Panc1 (cell line): ENCODE data around the gene DPEP3. TPM values are rescaled to one million over a fixed set of nuclear protein-coding genes. Genes with fewer than 3 reads are reported as not detected.

ENCODE experiments used
- ATAC-seq: fragments of 200-7000 bp; cut with Tn5 transposase; 2 replicates; pipeline ENCODE4 v1.9.1; 2020; ENCODE audit warnings: mild to moderate bottlenecking, moderate library complexity
- BruUV-seq: library from RNA; stranded (reverse); fragments of 400-500 nt; replicated peaks from 2 replicates; lab custom pipeline; 2021; lab: Mats Ljungman, UMichigan
- CTCF ChIA-PET: fragments of 300-600 bp; sonication (Branson Sonifier 250); formaldehyde crosslinking; loops from one replicate; lab custom pipeline; 2022; ENCODE audit warnings: antibody characterized with exemption; lab: Charles Lee
- POLR2A ChIA-PET: fragments of 300-600 bp; sonication (Branson Sonifier 250); formaldehyde crosslinking; loops from one replicate; lab custom pipeline; 2022; ENCODE audit warnings: antibody characterized with exemption; lab: Charles Lee
- DNase-seq: peaks from one replicate; pipeline ENCODE4 v3.0.0-alpha.2; 2010; ENCODE audit warnings: low read depth, low spot score
- H3K27ac ChIP-seq: 2 replicates; pipeline ENCODE4 v1.5.1; 2011; ENCODE audit warnings: mild to moderate bottlenecking, low read length, inconsistent platforms
- H3K27me3 ChIP-seq: fragments of 200-500 bp; sonication (Bioruptor generic); 2 replicates; pipeline ENCODE4 v1.6.0; 2014; ENCODE audit warnings: low read length, inconsistent platforms; ENCODE audit not compliant: control insufficient read depth, insufficient read depth
- H3K36me3 ChIP-seq: fragments of 200-500 bp; sonication (Bioruptor generic); 2 replicates; pipeline ENCODE4 v1.5.1; 2014; ENCODE audit warnings: inconsistent platforms, mild to moderate bottlenecking, low read length, moderate library complexity; ENCODE audit not compliant: control insufficient read depth, insufficient read depth
- H3K4me1 ChIP-seq: 2 replicates; pipeline ENCODE4 v1.5.1; 2011; ENCODE audit warnings: inconsistent platforms, mild to moderate bottlenecking, low read length, moderate library complexity; ENCODE audit not compliant: control insufficient read depth, insufficient read depth
- H3K4me3 ChIP-seq, 2 experiments: 2 replicates each; pipeline ENCODE4 v1.5.1; 2011 to 2012; ENCODE audit warnings: low read depth in 2 of 2, low read length in 2 of 2, mild to moderate bottlenecking in 2 of 2, inconsistent platforms in 1 of 2, moderate library complexity in 1 of 2
- H3K9me3 ChIP-seq: fragments of 200-500 bp; sonication (Bioruptor generic); 2 replicates; pipeline ENCODE4 v1.5.1; 2014; ENCODE audit warnings: low read depth, mild to moderate bottlenecking, inconsistent platforms, low read length, moderate library complexity; ENCODE audit not compliant: control insufficient read depth, insufficient read depth
- POLR2AphosphoS5 ChIP-seq: IDR thresholded peaks from 2 replicates; pipeline ENCODE4 v1.6.1; 2012; ENCODE audit warnings: mild to moderate bottlenecking, low read depth, low read length, moderate library complexity
- SIN3A ChIP-seq: IDR thresholded peaks from 2 replicates; pipeline ENCODE4 v1.6.1; 2012; ENCODE audit warnings: low read depth, mild to moderate bottlenecking, low read length, moderate library complexity, borderline replicate concordance; ENCODE audit not compliant: insufficient read depth
- TCF7L2 ChIP-seq: IDR thresholded peaks from 2 replicates; pipeline ENCODE4 v1.6.1; 2011; ENCODE audit warnings: mild to moderate bottlenecking, low read depth, low read length, inconsistent platforms
- in situ Hi-C: cut with HindIII; loops from 2 replicates; pipeline ENCODE4 v1.10.0; 2016; ENCODE audit warnings: low sequenced_read_pairs, low pct_unique_long_range_greater_than_20kb
- intact Hi-C: fragments of 100-400 bp; cut with micrococcal nuclease; formaldehyde crosslinking; loops from one replicate; pipeline ENCODE4 v1.10.0; 2022; ENCODE audit not compliant: unreplicated experiment
- total RNA-seq: library from RNA; stranded (reverse); gene quantifications from one replicate; pipeline ENCODE4 v1.2.1, GENCODE V29; 2021; ENCODE audit not compliant: unreplicated experiment
- TF ChIP-seq, protein P1 (sequence below), 2 experiments: IDR thresholded peaks; 2 replicates each; pipeline ENCODE4 v1.6.1; 2011 to 2012; ENCODE audit warnings: low read depth in 2 of 2, control low read depth in 1 of 2, low read length in 1 of 2, mild to moderate bottlenecking in 1 of 2, moderate library complexity in 1 of 2; ENCODE audit not compliant: insufficient read depth in 1 of 2
- TF ChIP-seq, protein P2 (sequence below): fragments of 450-650 bp; IDR thresholded peaks from 2 replicates; pipeline ENCODE4 v1.5.1; 2017; ENCODE audit warnings: mild to moderate bottlenecking

The DPEP3 gene
- total RNA-seq, 1 experiment from 2014 or later = not detected

DNA sequence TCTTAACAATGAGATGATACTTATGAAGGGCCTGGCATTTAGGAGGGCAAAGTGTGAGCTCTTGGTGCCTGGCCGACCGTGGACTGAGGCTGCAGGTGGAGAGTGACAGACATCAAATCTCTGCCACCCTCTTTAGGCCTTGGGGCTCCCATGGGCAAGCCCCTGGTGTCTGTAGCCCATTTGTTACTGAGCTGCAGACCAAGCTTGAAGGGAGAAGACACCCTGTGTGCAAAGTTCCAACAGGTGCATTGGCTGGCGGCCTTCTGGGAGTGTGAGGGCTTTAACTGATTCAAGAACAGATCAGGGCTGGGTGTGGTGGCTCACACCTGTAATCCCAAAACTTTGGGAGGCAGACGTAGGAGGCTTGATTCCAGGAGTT, 47.8 kb downstream of the DPEP3 start:
- TF ChIP-seq SIN3A (no peak), TCF7L2 (no peak), POLR2AphosphoS5 (no peak)
- TF ChIP-seq, protein P1, sequence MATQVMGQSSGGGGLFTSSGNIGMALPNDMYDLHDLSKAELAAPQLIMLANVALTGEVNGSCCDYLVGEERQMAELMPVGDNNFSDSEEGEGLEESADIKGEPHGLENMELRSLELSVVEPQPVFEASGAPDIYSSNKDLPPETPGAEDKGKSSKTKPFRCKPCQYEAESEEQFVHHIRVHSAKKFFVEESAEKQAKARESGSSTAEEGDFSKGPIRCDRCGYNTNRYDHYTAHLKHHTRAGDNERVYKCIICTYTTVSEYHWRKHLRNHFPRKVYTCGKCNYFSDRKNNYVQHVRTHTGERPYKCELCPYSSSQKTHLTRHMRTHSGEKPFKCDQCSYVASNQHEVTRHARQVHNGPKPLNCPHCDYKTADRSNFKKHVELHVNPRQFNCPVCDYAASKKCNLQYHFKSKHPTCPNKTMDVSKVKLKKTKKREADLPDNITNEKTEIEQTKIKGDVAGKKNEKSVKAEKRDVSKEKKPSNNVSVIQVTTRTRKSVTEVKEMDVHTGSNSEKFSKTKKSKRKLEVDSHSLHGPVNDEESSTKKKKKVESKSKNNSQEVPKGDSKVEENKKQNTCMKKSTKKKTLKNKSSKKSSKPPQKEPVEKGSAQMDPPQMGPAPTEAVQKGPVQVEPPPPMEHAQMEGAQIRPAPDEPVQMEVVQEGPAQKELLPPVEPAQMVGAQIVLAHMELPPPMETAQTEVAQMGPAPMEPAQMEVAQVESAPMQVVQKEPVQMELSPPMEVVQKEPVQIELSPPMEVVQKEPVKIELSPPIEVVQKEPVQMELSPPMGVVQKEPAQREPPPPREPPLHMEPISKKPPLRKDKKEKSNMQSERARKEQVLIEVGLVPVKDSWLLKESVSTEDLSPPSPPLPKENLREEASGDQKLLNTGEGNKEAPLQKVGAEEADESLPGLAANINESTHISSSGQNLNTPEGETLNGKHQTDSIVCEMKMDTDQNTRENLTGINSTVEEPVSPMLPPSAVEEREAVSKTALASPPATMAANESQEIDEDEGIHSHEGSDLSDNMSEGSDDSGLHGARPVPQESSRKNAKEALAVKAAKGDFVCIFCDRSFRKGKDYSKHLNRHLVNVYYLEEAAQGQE (IDR thresholded peaks at IDR 0.05; ENCODE audit: insufficient read depth in 1 of 2, low read depth in 2 of 2, low read length in 1 of 2) = no peak
- TF ChIP-seq, protein P2, sequence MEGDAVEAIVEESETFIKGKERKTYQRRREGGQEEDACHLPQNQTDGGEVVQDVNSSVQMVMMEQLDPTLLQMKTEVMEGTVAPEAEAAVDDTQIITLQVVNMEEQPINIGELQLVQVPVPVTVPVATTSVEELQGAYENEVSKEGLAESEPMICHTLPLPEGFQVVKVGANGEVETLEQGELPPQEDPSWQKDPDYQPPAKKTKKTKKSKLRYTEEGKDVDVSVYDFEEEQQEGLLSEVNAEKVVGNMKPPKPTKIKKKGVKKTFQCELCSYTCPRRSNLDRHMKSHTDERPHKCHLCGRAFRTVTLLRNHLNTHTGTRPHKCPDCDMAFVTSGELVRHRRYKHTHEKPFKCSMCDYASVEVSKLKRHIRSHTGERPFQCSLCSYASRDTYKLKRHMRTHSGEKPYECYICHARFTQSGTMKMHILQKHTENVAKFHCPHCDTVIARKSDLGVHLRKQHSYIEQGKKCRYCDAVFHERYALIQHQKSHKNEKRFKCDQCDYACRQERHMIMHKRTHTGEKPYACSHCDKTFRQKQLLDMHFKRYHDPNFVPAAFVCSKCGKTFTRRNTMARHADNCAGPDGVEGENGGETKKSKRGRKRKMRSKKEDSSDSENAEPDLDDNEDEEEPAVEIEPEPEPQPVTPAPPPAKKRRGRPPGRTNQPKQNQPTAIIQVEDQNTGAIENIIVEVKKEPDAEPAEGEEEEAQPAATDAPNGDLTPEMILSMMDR = no peak
- Histone ChIP-seq H3K9me3 (no peaks in the 10 kb centered on the region), H3K36me3 (peaks cover 2% of the 10 kb centered on the region; the same call in 1 of the 2 replicates), H3K4me3 (no peak overlapping the region), H3K27me3 (no peaks in the 10 kb centered on the region), H3K27ac (no peak overlapping the region), H3K4me1 (0 out of 2 replicates have a peak, but pooled peaks cover 4% of the 10 kb centered on the region)
- ChIA-PET POLR2A (no interaction called here), CTCF (no interaction called here)
- DNase-seq (no peak), ATAC-seq (no peak)
- in situ Hi-C loops = no loop called here
- intact Hi-C loops = no loop called here
- BruUV-seq = no TSS peak

DNA sequence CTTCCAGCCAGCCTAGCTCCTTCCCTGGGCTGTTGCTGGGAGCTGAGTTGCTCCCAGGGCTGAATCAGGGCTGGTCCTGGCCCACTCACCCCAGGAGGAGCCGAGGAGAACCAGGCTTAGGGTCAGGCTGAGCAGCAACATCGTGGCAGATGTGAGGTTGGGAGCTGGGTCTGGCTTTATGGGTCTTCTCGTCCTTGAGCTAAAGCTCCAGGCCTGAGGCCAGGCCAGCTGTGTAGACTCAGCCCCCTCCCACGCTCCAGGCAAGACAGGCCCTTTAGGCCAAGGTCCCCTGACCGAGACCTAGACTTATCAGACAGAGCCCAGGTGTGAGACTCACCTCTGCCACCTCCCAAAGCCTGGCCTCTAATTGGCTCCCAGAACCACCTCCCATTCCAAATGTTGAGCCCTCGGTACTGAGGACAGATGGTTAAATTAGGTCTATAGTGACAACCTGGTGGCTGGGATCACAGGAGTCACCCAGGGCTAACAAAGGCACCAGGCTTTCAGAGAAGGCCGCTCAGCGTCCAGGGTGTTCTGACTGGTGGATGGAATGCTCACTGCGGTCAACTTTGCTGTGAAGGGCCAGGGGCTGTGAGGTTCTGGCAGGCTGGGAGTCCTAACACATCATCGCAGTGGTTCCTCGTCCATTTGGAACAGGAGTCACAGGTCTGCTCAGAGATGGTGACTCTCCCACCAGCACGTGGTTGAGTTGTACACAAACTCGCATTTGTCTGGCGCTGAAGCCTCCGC, 48.4 kb downstream of the DPEP3 start, which contains the start of gene CTRL:
CTRL (minus strand) TSS at position 151 of the 750 bp plus-strand sequence; CDS start at position 141, 10 bp downstream.
- DNase-seq (no peak), ATAC-seq (no peak)
- Histone ChIP-seq H3K27me3 (no peaks in the 10 kb centered on the region), H3K4me1 (no peaks in the 10 kb centered on the region), H3K9me3 (no peaks in the 10 kb centered on the region), H3K4me3 (no peak within 1 kb of the TSS), H3K27ac (no peak within 1 kb of the TSS), H3K36me3 (peaks cover 2% of the 10 kb centered on the region; the same call in 1 of the 2 replicates)
- no TSS peak for BruUV-seq
- in situ Hi-C loops = no loop called here
- TF ChIP-seq, protein P2 = no peak
- TF ChIP-seq, protein P1 (IDR thresholded peaks at IDR 0.05; ENCODE audit: insufficient read depth in 1 of 2, low read depth in 2 of 2, low read length in 1 of 2) = no peak
- TF ChIP-seq POLR2AphosphoS5 (no peak), TCF7L2 (no peak), SIN3A (no peak)
- intact Hi-C loops = no loop called here
- ChIA-PET CTCF (no interaction called here), POLR2A (no interaction called here)
